NCI-H1694 treated with DMSO at 0.1 percent for 48 hours (cell line): ENCODE data around the gene IQGAP3.
"Not testable (repeated sequence)": the region's sequence is repeated elsewhere in the genome, so short reads cannot be mapped to it uniquely, and the experiment has no call there.

Source experiments
- DNase-seq: peaks from one replicate; lab custom pipeline; 2025; lab: John Stamatoyannopoulos, UW

IQGAP3 gene

DNA sequence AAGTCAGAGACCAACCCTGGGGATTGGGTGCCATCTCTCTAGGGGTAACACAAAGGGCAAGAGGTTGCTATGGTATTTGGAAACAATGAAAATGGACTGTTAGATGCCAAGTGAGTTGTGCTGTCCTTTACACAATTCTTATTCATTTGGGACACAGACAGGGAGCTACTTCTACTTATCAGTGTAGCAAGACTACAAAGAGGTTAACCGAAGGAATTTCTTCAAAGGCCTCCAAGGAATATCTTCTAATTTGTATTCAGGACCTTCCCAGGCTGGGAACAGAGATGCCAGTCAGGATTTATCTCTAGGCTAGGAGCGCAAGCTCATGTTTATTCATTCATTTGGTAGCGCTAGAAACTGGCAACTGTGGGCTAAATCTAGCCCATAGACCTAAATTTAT lies 21.8 kb upstream of the IQGAP3 start:
- no peak for DNase-seq

DNA sequence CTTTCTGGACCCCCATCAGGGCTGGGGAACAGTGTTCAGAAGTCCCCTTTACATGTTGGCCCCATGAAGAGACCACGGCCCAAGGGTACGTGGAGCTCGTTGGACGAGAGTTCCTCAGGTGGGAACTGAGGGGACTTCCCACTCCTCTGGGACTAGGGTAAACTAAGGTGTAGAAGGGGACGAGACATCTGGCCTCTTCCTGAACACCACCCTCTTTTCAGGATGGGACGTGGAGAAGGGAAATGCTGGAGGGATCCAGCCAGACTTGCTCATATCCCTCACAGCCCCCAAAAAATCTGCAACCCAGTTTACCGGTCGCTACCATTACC lies 21.3 kb upstream of the IQGAP3 start:
- DNase-seq, result no peak

DNA sequence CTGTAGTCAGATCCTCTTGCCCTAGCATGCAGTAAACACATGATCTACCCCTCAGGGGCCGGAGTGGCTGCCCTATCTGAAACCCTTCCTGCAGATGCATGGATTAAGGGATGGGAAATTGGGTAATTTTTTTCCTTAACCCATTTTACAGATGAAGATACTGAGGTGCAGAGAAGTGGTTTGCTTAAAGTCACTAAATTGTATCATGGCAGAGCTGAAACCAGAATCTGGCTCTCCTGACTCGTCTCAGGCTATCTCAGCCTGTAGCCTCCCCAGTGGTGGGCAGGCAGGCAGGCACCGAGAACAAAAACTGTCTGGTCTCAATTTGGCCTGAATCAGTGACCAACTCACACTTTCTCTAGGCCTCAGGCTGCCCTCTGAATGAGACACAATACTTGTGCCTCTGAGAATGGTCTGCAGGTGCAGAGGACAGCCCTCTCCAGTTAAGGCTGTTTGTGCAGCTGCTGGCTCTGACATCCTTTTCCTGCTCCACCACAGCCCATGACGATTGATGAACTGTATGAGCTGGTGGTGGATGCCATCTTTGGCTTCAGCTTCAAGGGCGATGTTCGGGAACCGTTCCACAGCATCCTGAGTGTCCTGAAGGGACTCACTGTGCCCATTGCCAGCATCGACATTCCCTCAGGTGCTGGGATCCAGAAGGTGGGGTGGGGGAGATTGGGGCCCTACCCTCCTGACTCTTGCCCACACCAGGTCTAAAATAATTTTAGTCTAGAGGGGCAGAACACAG lies 20.7 kb upstream of the IQGAP3 start:
- no peak for DNase-seq

DNA sequence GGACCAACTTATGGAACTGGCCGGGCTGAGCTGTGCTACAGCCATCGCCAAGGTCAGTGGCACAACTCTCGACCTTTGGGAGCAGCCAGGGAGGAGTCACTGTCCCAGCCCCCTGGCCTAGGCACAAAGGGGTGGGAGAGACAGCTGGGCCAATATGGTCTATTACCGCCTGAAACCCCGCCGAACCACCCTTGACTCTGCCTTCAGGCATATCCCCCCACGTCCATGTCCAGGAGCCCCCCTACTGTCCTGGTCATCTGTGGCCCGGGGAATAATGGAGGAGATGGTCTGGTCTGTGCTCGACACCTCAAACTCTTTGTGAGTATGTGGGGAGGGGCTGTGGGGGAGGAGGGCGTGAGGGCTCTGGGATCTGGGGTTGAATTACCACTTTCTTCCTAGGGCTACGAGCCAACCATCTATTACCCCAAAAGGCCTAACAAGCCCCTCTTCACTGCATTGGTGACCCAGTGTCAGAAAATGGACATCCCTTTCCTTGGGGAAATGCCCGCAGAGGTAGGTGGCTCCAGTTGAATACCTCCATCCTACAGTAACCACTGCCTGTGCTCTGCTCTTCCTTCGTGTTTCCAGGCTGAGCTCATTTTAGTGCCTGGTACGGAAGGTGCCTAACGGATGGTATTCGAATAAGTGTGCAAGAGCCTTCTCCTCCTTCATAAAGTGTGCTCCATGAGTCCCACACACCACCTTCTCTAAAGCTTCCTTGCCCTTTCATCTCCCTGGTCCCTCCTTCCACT lies 20.0 kb upstream of the IQGAP3 start:
- DNase-seq, result no peak

DNA sequence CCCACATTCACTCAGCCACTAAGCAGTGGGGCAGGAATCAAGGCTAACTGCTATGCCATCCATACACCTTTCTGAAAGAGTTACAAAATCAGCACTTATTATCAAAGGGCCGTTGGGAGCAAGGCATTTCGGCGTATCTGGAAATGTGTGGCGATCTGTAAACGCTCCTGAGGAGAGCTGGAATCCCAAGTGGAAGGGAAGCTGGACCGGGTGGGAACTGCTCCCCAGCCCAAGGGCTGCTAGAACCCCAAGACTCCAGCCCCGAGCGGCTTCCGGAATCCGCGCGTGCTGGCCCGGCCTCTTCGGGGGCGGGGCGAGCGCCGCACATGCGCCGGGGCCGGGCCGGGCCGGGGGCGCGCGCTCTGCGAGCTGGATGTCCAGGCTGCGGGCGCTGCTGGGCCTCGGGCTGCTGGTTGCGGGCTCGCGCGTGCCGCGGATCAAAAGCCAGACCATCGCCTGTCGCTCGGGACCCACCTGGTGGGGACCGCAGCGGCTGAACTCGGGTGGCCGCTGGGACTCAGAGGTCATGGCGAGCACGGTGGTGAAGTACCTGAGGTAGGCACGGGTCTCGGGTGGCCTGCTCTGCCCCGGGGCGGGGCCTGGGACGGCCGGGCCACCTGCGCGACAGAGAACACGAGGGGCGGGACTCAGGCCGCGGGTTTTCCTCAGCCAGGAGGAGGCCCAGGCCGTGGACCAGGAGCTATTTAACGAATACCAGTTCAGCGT lies 19.2 kb upstream of the IQGAP3 start, which contains the start of gene NAXE:
Gene NAXE (plus strand): TSS at position 345 of the 726 bp plus-strand sequence. CDS start 29 bp downstream, at position 374.
- peak; percentile 44 for DNase-seq

- DNase-seq, result no peak
Observed at GRCh38 chr1:156591181-156591431, 18.7 kb upstream of the IQGAP3 start.

DNA sequence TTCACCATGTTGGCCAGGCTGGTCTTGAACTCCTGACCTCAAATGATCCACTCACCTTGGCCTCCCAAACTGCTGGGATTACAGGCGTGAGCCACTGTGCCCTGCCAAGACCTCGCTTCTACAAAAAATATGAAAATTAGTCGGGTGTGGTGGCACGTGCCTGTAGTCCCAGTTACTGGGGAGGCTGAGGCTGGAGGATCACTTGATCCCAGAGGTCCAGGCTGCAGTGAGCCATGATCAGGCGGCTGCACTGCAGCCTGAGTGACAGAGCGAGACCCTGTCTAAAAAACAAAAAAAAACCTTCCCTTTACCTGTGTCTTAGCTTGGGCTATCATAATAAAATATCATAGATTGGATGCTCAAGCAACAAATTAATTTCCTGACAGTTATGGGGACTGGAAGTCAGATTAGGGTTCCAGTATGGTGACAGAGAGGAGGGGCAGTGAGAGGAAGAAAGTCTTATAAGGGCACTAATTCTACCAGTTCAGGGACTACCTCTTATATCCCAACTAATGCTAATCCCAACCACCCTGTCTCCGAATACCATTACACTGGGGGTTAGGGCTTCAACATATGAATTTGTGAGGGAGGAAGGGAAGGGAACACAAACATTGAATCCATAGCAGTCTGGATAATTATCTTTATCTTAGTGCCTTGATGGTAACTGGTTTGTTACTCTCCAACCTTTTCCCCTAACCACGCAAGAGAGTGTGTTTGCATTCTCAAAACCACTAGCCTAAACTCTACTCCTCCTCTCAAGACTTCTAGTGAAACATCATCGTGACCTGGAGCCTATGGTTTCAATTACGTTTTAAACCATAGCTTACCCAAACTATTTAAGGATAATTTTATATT lies 18.2 kb upstream of the IQGAP3 start:
- DNase-seq, result no peak

- no peak for DNase-seq
Observed at GRCh38 chr1:156589546-156589945, 17.2 kb upstream of the IQGAP3 start.

DNA sequence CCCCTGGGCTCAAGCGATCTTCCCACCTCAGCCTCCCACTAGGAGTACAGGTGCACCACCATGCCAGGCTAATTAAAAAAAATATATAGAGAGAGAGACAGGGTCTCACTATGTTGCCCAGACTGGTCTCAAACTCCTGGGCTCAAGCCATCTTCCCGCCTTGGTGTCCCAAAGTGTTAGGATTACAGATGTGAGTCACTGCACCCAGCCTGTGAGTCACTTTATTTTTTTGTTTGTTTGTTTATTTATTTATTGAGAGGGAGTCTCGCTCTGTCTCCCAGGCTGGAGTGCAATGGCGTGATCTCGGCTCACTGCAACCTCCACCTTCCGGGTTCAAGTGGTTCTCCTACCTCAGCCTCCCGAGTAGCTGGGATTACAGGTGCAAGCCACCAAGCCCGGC lies 15.6 kb upstream of the IQGAP3 start:
- not testable (repeated sequence) for DNase-seq

DNA sequence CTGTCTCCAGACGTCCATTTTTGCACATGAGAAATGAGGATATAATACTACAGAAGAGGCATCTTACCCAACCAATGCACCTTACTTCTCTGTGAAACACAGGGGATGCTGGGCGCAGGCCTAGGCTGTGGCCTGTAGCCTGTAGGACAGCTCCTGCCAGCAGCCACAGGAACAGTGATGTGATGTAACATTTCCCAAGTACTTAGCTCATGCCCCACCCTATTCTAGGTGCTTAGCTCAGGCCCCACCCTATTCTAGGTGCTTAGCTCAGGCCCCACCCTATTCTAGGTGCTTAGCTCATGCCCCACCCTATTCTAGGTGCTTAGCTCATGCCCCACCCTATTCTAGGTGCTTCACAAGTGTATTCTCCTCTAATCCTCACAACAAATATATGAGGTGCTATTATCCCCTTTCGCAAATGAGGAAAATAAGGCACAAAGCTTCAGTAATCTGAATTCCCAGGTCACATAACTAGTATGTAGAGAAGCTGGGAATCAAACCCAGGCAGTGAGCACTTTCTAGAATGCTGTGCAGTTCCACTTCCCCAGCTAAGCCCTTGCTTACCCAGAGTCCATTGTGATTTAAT lies 14.6 kb upstream of the IQGAP3 start:
- no peak for DNase-seq

- DNase-seq, result no peak
Observed at GRCh38 chr1:156586323-156586722, 14.0 kb upstream of the IQGAP3 start.

DNA sequence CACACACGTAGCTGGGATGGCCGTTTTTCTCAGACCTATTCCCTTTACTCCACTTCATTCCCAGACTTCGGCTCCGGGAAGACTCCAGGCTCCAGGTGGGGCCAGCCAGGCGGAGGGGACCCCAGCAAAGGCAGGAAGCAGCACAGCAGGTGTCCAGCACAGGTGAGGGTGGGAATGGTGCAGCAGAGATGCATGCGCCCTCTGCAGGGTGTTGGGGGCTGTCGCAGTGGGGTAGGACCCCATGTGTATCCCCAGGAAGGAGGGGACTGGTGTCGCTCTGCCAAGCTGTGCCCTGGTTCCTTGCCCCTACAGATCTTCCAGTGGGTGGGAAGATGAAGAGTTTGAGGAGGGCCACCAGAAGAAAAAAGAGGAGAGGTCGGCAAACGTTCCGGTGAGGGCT lies 12.4 kb upstream of the IQGAP3 start:
- DNase-seq, result no peak

DNA sequence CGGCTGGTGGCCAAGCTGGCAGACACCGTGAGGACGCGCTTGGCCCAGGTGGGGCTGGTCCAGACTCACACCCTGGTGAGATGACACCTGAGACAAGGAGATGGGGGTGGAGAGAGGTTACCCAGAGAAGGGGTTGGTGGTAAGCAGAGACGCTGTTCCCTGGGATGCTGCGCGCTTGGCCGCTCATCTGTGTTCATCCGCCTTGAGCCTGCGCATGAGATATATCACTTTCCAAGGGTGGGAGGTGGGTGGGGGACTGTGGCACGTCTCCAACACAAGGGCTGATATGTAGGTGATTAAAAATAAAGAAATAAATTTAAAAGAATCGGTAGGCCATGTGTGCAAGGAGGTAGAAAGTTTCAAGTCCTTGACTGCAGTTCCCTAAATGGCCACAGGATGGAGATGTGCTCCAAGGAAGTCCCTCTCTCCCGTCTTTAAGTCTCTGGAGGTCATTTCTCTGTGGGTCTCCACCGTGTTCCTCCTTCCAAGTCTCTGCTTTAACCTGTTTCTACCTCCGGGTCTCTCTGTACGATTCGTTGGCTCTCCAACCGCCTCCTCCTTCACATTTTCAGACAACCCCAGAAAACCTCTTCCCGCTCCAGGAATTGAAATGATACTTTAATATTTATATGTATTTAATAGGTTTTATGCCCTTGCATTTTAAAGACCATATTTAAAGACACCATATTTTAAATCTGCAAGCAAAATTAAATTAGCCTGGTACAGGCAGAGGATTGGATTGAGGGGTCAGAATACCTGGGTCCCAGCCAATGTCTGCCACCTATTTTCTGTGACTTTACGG lies 11.7 kb upstream of the IQGAP3 start:
- peak; percentile 77 for DNase-seq

- no peak for DNase-seq
Observed at GRCh38 chr1:156582388-156583017, 10.1 kb upstream of the IQGAP3 start.

- DNase-seq, result no peak
Observed at GRCh38 chr1:156581661-156582387, 9.5 kb upstream of the IQGAP3 start.

DNA sequence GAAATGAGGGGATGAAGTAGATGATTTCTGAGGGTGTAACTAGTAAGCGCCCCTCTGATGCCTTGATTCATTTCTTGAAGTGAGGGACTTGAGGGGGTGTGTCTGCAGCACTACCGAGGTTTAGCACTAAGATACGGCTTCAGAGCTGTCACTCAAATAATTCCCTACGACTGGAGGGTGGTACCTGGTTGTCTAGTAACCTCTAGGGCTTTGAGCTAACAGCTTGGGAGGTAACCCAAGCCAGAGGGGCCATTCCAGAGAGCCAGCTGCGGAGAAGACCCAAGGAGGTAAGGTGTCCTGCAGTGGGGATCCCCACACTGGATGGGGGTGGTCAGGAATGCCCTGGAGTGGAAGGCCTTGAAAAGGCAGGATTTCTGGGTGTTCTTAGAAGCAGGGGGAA lies 7.1 kb upstream of the IQGAP3 start, which contains the start of gene TTC24:
Gene TTC24 (plus strand): TSS at position 252 of the 400 bp plus-strand sequence. CDS start 1,642 bp downstream, outside the sequence.
- no peak for DNase-seq

- no peak for DNase-seq
Observed at GRCh38 chr1:156578055-156578454, 5.7 kb upstream of the IQGAP3 start.

- peak; percentile 33 for DNase-seq
Observed at GRCh38 chr1:156577550-156577949, 5.2 kb upstream of the IQGAP3 start.

GRCh38 chr1:156574039-156574633 lies 1.8 kb upstream of the IQGAP3 start:
- DNase-seq, result no peak
